Mucosa of gallbladder (tissue), 1 donor: ENCODE measurements around the gene QSOX2. TPM values are rescaled to one million over a fixed set of nuclear protein-coding genes. Genes with fewer than 3 reads are reported as not detected.
"Not testable (repeated sequence)": the region's sequence is repeated elsewhere in the genome, so short reads cannot be mapped to it uniquely, and the experiment has no call there.

Source experiments
- DNase-seq: peaks from one replicate; pipeline ENCODE4 v3.0.0-alpha.2; 2020; ENCODE audit warnings: low spot score
- total RNA-seq: library from RNA; stranded (reverse); gene quantifications from one replicate; pipeline ENCODE4 v1.2.1, GENCODE V29; 2021
- donor health status: DM: no; HTN: no; CAD: no.

Gene QSOX2
- total RNA-seq, 1 donor from 2014 or later = 8.4 TPM

DNA sequence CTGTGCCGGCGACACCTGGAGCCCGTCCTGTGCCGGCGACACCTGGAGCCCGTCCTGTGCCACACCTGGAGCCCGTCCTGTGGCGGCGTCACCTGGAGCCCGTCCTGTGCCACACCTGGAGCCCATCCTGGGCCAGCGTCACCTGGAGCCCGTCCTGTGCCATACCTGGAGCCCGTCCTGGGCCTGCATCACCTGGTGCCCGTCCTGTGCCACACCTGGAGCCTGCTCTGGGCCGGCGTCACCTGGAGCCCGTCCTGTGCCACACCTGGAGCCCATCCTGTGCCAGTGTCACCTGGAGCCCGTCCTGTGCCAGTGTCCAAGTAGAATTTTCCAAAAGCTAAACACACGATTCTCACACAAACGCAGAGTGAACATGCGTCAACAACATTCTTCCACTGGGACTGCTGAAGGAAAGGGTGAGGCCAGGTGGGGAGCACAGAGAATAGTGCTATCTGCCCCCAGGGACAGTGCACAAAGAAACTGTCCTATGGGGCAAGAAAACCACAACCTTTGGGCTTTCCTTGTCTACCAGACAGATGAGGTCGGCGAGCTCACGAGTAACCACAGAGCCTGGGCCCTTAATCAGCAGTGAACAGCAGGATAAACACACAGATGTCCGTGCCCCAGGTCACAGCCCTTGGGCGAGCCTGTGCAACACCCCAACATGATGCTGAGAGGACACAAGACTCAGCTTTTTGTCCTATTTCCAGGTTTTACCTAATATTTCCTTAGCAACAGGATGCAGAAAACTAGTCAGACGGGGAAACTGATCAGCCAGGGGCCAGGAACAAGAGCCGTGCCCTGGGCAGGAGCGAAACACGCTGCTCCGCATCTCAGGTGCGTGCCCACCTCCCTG lies 7.9 kb downstream of the QSOX2 start:
- DNase-seq = no peak

DNA sequence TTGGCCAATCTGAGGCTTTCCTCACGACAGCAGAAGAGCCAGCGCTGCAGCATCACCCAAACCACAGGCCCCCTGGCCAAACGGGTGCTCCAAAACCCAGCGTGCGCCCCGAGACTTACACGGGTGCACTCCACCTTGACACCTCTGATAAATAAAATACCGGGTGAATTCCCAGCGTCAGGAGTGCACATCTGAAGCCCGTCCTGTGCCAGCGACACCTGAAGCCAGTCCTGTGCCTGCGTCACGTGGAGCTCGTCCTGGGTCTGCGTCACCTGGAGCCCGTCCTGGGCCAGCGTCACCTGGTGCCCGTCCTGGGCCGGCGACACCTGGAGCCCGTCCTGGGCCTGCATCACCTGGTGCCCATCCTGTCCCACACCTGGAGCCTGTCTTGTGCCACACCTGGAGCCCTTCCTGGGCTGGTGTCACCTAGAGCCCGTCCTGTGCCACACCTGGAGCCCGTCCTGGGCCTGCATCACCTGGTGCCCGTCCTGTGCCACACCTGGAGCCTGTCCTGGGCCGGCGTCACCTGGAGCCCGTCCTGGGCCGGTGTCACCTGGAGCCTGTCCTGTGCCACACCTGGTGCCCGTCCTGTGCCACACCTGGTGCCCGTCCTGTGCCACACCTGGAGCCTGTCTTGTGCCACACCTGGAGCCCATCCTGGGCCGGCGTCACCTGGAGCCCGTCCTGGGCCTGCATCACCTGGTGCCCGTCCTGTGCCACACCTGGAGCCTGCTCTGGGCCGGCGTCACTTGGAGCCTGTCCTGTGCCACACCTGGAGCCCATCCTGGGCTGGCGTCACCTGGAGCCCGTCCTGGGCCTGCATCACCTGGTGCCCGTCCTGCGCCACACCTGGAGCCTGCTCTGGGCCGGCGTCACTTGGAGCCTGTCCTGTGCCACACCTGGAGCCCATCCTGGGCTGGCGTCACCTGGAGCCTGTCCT lies 8.9 kb downstream of the QSOX2 start:
- not testable (repeated sequence) for DNase-seq

DNA sequence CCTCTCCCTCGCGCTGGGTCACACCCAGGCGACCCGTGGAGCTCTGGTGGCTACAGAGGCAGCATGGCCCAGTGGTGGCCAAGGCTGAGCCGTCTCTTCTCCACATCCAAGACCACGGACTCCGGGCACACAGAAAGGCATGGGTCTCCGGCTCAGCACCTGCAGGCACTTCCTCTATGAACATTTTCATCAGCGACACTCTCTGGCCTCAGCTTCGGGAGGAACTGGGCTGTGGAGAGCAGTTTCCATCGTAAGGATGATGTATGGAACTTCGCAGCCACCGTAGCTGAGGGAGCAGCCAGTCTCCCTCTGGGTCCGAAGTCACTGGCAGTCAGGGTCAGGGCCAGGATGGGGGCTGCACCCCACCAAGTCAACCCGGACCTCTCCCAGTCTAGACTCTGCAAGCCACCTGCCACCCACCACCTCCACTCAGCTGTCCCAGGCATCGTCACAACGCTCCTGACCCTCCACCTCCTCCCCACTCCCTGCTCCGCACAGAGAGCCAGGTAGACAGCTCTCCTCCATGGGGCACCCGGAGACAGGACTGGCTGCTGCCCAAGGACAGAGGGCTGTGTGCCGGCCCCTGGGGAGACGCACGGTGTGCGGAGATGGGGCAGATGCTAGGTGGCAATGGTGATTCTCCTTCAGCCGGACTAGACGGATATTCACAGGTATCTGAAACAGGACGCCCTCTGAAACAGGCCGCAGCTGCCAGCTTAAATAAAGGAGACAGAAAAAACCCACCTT lies 9.7 kb downstream of the QSOX2 start:
- DNase-seq = no peak

DNA sequence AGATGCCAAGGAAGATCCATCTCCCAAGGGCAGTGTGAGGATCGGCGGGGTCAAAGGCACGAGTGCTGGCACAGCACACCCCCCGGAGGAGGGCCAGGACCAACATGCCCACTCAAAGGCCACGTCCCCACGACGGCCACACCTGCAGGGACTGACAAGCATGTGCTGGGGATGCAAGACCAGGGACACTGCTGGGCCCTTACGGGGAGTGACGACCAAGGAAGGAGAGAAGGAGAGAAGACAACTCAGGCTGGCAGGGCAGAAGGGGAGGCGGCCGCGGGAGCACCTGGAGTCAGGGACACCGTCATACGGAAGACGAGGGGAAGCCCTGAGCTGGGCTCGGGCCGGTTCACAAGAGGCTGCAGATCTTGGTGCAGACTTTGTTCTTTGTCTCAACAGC lies 10.4 kb downstream of the QSOX2 start:
- no peak for DNase-seq

DNA sequence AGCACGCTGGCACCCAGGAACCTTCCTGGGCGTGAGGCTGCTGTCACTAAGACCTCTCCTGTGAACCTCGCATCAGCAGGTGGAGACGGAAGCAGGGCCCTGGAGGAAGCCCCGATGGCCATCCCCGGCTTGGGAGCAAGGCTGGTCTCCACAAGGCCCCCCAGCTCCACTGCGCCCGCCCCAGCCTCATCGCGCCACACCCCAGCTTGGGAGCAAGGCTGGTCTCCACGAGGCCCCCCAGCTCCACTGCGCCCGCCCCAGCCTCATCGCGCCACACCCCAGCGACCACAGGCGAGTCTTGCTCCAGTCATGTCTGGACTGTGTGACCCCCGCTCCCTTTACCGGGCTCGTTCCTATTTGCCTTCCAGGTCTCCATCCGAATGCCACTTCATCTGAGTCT lies 11.0 kb downstream of the QSOX2 start:
- no peak for DNase-seq

DNA sequence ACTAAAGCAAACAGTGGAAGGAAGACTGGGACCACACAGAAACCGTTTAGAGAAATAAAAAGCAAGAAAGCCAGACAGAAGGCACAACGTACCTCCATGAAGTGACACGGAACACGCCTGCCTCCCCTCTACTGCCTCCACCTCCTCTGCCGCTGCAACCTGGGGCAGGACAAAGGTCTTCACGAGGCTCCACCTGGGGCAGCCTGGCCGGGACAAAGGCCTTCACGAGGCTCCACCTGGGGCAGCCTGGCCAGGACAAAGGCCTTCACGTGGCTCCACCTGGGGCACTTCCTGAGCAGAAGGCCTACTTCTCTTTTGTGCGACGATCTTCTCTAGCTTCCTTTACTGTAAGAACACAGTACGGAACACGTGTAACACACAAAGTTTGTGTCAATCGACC lies 11.7 kb downstream of the QSOX2 start:
- no peak for DNase-seq

DNA sequence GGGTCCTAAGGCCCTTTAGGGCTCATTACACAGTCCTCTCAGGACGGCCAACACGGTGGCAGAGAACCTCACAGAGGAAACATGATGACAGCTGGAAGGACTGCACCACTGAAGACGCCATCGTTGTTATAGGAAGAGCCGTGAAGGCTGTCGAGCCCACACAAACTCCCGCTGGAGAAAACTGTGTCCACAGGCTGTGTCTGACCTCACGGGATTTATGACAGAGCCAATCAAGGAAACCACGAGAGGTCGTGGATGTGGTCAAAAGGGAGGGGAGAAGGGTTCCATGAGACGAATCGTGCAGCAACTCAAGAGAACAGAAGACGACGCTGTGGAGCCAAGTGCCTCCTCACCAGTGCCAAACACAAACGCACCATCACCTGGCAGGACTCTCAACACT lies 12.2 kb downstream of the QSOX2 start:
- DNase-seq = no peak

DNA sequence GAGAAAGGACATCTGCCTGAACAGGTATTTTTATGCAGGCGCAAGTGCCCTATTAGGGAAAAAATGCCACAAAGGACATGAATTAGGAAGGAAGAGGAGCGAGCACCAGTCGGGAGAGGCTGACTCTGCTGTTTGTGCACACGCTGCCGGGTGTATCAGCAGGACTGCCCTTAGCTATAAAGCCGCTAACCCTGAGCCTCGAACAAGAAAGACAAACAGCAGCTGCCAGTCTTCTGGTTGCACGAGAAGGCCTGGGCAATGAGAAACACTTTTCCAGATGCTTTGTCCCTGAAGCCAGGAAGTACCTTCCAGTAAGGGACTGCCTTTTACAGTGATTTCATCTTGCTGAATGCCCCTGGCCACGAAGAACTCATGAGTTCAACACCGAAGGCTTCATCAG lies 12.6 kb downstream of the QSOX2 start:
- DNase-seq = no peak

DNA sequence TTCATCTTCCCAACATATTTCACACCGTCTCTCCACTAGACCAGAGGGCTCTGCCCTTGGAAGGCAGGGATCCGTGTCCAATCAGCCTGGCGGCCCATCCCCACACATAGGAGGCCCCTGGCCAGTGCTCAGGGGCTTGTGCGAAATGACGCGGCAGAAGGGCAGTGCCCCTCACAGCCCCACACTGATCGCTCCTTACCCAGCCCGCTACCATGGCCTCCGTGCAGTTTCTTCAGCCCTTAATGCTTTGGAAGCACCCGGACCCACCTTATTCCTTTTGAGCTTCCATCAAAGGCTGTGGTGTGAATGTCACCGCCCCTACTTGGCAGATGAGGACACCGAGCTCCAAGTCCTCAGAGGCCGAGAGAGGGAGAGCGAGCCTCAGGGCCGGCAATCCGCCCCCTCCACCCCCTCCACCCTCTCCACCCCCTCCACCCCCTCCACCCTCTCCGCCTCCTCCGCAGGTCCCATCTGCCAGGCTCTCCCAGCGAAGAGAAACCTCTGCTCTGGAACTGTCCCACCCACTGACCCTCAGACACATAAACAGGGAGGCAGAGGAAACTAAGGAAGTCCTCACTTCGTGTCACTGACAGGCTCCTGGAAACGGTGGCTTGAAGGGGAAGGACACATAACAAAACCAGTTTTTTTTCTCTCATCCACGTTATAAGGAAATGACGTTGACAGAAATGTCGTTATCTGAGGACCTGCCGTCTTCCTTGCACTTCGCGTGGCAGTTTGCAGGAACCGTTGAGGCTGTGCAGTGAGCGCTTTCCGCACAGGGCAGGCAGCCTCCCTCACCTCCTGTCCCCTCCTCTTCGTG lies 13.9 kb downstream of the QSOX2 start:
- DNase-seq = no peak

DNA sequence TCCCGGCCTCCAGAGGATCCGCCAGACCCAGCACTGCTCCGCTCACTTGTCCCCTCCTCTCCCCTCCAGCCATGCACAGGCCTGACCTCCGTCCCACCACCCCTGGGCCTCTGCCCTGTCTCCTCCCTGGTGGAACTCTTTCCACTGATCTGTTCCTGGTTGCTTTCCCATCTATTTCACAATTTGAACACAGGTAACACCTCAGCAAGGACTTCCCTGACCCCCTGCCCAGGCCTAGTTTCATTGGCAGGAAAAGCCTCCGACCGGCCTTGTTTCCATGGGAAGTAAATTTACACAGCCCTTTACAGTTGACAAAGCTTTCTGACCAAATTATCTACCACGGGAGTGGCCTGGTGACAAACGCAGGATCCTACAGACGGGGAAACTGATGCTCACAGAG lies 14.8 kb downstream of the QSOX2 start:
- DNase-seq = no peak

DNA sequence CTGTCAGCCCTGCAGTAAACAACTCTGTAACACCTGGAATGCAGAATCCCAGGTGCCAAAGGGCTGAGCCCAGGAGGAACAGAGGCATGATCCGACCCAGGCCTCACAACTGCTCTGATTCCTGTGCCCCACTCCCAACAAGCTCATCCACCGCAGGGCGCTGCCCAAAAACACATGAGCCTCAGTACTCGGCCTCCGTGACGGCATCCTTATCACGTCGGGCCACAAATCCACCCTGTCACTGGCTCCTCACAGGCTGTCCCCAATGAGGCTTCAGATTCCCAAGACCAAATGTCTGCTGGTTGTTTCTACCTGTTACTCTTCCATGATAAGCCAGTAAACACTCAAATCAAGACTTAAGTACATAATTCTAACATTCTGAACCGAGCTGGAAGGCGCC lies 15.2 kb downstream of the QSOX2 start:
- no peak for DNase-seq

DNA sequence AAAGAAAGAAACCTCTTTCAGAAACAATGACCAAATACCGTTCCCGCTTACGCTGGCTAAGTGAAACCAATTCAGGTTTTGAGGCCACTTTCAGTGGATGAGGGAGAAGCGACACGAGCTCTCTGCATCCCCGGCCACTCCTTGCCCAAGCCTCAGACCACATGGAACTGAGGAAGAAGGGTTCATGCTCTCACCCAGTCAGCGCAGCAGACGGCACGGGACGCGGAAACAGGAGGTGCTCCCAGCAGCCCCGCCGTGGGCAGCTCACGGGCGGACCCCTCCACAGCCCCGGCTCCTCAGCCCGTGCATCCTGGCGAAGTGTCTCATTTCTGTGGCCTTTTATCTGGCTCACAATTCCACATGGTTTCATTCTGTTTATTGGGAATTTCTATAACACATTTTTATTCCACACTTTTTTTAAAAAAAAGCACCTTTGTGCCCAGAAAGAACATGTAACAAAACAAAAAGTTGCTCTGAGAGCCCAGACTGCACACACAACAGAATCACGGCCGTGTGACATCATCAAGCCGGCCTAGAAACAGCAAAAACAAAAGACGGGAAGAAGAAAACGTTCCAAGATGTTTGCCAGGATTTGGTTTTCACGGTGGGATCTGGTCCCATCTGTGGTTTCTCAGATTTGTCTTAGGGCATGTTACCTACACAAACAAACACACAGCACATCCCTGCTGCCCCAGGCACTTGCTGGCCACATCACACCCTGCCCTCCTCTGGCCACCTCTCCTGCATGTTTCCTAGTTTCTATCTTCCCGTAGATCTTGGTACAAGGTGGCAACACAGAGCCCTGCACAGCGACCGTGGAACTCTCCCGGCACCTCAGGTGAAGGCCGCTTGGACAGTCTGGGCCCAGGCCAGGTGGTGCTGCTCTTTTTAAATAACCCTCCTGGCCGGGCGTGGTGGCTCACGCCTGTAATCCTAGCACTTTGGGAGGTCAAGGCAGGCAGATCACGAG lies 16.2 kb downstream of the QSOX2 start:
- DNase-seq = no peak

DNA sequence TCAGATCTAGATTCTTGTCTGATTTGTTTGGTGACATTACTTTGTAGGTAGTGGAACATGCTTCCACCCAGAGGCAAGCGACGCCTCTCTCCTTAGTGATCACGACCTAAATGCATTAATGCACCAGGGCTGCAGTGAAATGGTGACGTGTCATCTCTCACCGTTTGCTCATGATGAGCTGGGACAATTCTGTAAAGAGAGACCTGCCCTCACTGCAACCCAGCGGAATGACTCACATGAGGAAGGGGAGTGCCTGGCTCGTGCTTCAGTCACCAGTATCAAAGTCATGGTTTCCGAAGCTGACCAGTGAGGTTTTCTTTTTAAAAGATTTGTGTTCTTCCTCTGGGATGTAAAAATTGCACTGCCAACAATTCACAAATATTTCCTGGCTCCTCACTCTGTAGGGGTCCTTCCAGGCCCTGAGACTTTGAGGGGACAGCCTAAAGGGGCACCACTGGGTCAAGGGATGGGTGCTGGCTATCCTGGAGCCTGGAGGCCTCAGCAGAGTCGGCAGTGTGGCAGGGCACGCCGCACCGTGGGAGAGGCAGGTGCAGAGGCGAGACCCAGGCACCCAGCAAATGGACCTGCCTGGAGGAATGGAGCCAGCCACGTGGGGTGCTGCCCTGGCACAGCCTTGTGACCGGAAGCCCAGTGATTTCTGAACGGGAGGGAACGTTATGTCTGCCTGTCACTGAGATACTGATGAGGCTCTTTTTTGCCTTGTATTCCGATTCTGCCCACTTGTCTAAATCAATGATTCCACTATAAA lies 17.3 kb downstream of the QSOX2 start:
- no peak for DNase-seq

DNA sequence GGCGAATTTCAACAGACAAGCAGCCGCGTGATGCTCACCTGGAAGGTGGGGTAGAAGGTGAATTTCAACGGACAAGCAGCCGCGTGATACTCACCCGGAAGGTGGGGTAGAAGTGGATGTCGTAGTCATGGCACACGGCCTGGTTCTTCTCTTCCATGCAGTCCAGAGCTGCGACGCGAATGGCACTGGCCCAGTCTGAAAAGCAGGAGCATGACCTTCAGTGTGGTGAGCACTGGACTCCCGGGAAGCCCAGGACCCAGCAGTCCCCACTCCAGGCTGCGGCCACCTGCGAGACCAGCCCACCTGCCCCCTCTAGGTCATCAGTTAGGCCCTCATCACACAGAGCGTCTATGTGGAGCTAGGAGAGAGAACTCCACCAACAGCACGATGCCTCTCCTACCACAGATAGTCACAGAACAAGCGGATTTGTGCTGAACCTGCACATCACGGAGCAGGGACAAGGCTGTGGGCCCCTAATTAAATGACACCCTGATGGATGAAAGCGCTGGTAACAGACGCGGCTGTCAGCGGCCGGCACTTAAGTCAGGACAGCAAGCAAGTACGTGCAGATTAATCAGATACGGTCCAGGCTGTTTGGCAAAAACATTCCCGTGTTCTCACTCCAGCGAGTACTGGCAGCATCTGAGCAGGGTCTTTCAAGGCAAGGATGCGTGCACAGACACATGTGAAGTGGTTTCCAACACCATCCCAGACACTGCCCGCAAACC lies 18.8 kb downstream of the QSOX2 start:
- DNase-seq = no peak

DNA sequence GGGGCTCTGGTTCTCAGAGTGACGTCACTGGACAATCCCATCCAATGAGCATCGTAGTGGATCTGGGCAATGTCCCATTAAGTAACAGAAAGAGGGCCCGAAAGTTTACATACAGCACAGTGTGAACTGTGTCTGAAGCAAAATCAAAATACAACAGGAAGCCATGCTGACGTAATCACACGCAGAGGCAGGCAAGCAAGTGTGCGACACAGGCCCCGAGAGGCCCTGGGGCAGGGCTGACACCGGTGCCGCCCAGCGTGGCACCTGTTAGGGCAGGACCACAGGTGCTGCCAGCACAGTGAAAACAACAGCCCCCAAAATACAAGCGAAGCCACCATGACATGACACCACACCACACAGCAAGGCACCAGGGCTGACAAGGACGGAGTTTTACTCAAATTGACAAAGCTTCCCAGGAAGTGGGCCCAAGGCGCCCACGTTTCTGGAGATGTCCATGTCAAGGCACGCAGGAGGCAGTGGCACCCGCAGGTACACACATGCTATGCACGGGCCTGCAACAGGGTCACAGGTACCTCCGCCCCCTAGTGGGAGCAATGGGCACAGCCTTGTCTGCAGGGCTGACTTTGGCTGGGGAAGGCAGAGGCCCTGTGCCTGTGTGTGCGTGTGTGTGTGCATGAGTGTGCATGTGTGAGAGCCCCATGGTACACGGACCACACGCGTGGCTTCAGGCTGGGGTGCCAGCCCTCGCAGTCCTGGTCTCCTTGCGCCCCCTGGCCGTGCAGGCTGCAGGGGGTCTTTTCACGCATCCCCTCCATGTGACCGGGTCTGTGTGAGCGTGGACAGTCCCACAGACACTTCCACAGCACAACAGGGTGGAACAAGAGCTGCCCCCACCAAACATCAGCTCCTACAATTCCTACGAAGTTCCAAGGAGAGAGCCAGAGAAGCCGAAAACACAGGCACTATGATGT lies 19.6 kb downstream of the QSOX2 start:
- peak; percentile 41 for DNase-seq

DNA sequence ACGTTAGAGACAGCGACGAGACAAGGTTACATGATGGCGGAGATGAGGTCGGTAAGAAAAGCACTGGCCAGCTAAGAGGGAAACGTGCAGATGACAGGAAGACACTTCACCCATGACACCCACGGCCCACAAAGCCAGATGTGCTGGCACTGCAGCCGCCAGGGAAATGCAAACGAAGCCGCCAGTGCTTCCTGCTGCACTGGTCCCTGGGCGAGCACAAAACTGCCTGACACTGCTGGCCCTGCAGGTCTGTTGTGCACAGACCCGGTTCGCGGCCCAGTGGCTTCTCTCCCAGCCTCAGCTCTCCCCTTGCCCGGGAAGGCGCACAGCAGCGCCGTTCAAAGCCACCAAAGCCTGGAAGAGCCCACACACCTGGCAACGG lies 20.3 kb downstream of the QSOX2 start:
- no peak for DNase-seq

DNA sequence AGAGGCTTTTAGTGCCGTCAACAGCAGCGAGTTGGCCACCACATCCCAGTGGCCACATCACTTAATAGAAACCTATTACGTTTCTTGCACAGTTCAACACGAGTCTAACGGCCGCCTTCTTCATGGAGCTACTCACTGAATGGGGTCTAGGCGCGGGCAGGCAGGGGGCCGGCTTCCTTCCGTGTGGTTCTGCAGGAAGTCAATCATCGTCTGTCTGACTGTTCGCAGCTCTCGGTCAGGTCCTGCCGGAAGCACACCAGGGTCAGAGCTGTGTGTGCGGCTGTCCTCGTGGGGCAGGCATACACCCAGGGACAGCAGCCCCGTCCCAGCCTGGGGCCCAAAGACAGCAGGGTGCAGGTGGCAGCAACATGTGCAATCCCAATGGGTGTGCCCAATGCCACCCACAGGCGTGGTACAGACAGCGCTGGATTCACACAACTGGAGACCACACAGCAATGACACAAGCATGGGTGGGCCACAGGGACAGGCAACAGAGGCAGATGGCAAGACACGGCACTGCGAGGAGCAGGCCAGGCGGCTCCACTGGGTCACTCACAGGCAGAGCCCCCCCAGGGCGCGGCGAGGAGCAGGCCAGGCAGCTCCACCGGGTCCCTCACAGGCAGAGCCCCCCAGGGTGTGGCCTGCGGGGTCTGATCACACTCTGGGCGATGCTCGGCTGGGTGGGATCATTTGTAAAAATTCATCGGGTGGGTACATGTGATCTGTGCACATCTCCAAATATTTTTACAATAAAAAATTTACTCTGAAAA lies 21.6 kb downstream of the QSOX2 start:
- no peak for DNase-seq
